GM23338 (cell line): ENCODE measurements around the gene RBM17. TPM values are rescaled to one million over a fixed set of nuclear protein-coding genes. Genes with fewer than 3 reads are reported as not detected.

ENCODE experiments used
- ATAC-seq: fragments of 200-7000 bp; cut with Tn5 transposase; 3 replicates; pipeline ENCODE4 v1.9.1; 2020
- DNase-seq: peaks from one replicate; pipeline ENCODE4 v3.0.0-alpha.2; 2015; ENCODE audit warnings: low spot score
- H2AFZ ChIP-seq: fragments of 200-600 bp; sonication (generic); 2 replicates; pipeline ENCODE4 v1.8.0; 2016; ENCODE audit warnings: antibody characterized with exemption, mild to moderate bottlenecking, moderate library complexity
- H3F3A ChIP-seq: fragments of 200-600 bp; sonication (generic); replicated peaks from 2 replicates; pipeline ENCODE4 v1.8.0; 2017; ENCODE audit warnings: antibody characterized with exemption, mixed run types, low read depth
- H3K27ac ChIP-seq: fragments of 200-600 bp; sonication (generic); 2 replicates; pipeline ENCODE4 v1.6.1; 2016; ENCODE audit warnings: low read depth
- H3K27me3 ChIP-seq: fragments of 200-600 bp; sonication (generic); 2 replicates; pipeline ENCODE4 v1.8.0; 2016; ENCODE audit warnings: mild to moderate bottlenecking, mixed run types, moderate library complexity; ENCODE audit not compliant: insufficient read depth
- H3K36me3 ChIP-seq: fragments of 200-600 bp; sonication (generic); 2 replicates; pipeline ENCODE4 v1.8.0; 2016; ENCODE audit warnings: mild to moderate bottlenecking; ENCODE audit not compliant: insufficient read depth
- H3K4me1 ChIP-seq: fragments of 200-600 bp; sonication (generic); 2 replicates; pipeline ENCODE4 v1.8.0; 2016; ENCODE audit warnings: mild to moderate bottlenecking, moderate library complexity; ENCODE audit not compliant: insufficient read depth
- H3K4me2 ChIP-seq: fragments of 200-600 bp; sonication (generic); 2 replicates; pipeline ENCODE4 v1.7.1; 2017; ENCODE audit warnings: mixed run types
- H3K4me3 ChIP-seq: fragments of 200-600 bp; sonication (generic); 2 replicates; pipeline ENCODE4 v1.6.1; 2016; ENCODE audit warnings: mixed run types
- H3K79me2 ChIP-seq: fragments of 200-600 bp; sonication (generic); replicated peaks from 2 replicates; pipeline ENCODE4 v1.8.0; 2017; ENCODE audit warnings: mild to moderate bottlenecking; ENCODE audit not compliant: insufficient read depth
- H3K9me2 ChIP-seq: fragments of 200-600 bp; sonication (generic); 2 replicates; pipeline ENCODE4 v1.8.0; 2017; ENCODE audit not compliant: insufficient read depth
- H4K20me1 ChIP-seq: fragments of 200-600 bp; sonication (generic); replicated peaks from 2 replicates; pipeline ENCODE4 v1.8.0; 2017; ENCODE audit warnings: mild to moderate bottlenecking; ENCODE audit not compliant: insufficient read depth
- H3K27ac Mint-ChIP-seq: 2 replicates; pipeline ENCODE4 v1.8.0; 2020; ENCODE audit warnings: inconsistent platforms, mild to moderate bottlenecking, moderate library complexity, mixed read lengths
- H3K27me3 Mint-ChIP-seq: 3 replicates; pipeline ENCODE4 v1.8.0; 2022; ENCODE audit warnings: low read depth, mild to moderate bottlenecking, moderate library complexity, mixed read lengths, inconsistent platforms; ENCODE audit not compliant: insufficient read depth, poor library complexity
- H3K36me3 Mint-ChIP-seq: 3 replicates; pipeline ENCODE4 v1.8.0; 2021; ENCODE audit warnings: low read depth, mild to moderate bottlenecking, inconsistent platforms, moderate library complexity, mixed read lengths
- H3K4me1 Mint-ChIP-seq: 3 replicates; pipeline ENCODE4 v1.8.0; 2020; ENCODE audit warnings: mild to moderate bottlenecking, inconsistent platforms, mixed read lengths
- H3K4me3 Mint-ChIP-seq: 3 replicates; pipeline ENCODE4 v1.8.0; 2021; ENCODE audit warnings: moderate library complexity, mild to moderate bottlenecking, inconsistent platforms, mixed read lengths
- H3K9me3 Mint-ChIP-seq: 3 replicates; pipeline ENCODE4 v1.8.0; 2020; ENCODE audit warnings: moderate library complexity, mild to moderate bottlenecking, inconsistent platforms, mixed read lengths
- ETS1 ChIP-seq: IDR thresholded peaks from 2 replicates; pipeline ENCODE4 v1.6.1; 2016; ENCODE audit warnings: antibody characterized with exemption
- EZH2 ChIP-seq: fragments of 200-600 bp; sonication (generic); IDR thresholded peaks from one replicate; pipeline ENCODE4 v1.8.0; 2017; ENCODE audit warnings: antibody characterized with exemption, mild to moderate bottlenecking, low read depth; ENCODE audit not compliant: unreplicated experiment
- JUNB ChIP-seq: IDR thresholded peaks from one replicate; pipeline ENCODE4 v1.6.1; 2016; ENCODE audit warnings: antibody characterized with exemption; ENCODE audit not compliant: unreplicated experiment
- NANOG ChIP-seq: IDR thresholded peaks from 2 replicates; pipeline ENCODE4 v1.6.1; 2016; ENCODE audit warnings: antibody characterized with exemption, borderline replicate concordance
- POLR2AphosphoS5 ChIP-seq: IDR thresholded peaks from 2 replicates; pipeline ENCODE4 v1.6.1; 2016; ENCODE audit warnings: antibody characterized with exemption, low read depth
- STAT1 ChIP-seq: IDR thresholded peaks from one replicate; pipeline ENCODE4 v1.6.1; 2016; ENCODE audit warnings: antibody characterized with exemption; ENCODE audit not compliant: unreplicated experiment
- ZNF114 ChIP-seq: fragments of 250-450 bp; sonication (Bioruptor Pico); IDR thresholded peaks from 2 replicates; pipeline ENCODE4 v1.5.0; 2020; ENCODE audit warnings: mild to moderate bottlenecking, moderate library complexity
- ZNF331 ChIP-seq: fragments of 250-450 bp; sonication (Bioruptor Pico); IDR thresholded peaks from 2 replicates; pipeline ENCODE4 v1.5.0; 2020; ENCODE audit warnings: low read depth, mild to moderate bottlenecking, moderate library complexity
- polyA plus RNA-seq: library from polyadenylated mRNA; unstranded; fragments of >200 nt; fragmentation: Nextera tagmentation; extraction: Ambion mirVana; gene quantifications from 2 replicates; pipeline ENCODE4 v1.2.1, GENCODE V29; 2016
- total RNA-seq: library from RNA; depleted of rRNA; stranded (reverse); fragments of >200 nt; shearing (Covaris generic); gene quantifications from 2 replicates; pipeline ENCODE4 v1.2.3, GENCODE V29; 2014

RBM17 gene
- total and polyA plus RNA-seq, 2 experiments from 2014 or later = 54.7 to 281 TPM

- no peaks in the 10 kb centered on the region for H3K27me3 Mint-ChIP-seq
- H2AFZ ChIP-seq = no peak overlapping the region
- no peak for DNase-seq
- H3K27ac Mint-ChIP-seq = no peak overlapping the region
- H3K79me2 ChIP-seq = no peaks in the 10 kb centered on the region
- H3K4me3 ChIP-seq = no peak overlapping the region
- H3K27ac ChIP-seq = no peak overlapping the region
- no peak for ATAC-seq
- H3K36me3 Mint-ChIP-seq = no peaks in the 10 kb centered on the region; the same call in 2 of the 3 replicates
- peaks cover 6% of the 10 kb centered on the region for H3K4me1 ChIP-seq
- H3K36me3 ChIP-seq = no peaks in the 10 kb centered on the region
- H3K4me2 ChIP-seq = no peak overlapping the region
- no peaks in the 10 kb centered on the region for H4K20me1 ChIP-seq
- H3K4me1 Mint-ChIP-seq = peaks cover 10% of the 10 kb centered on the region; the same call in 2 of the 3 replicates
- H3F3A ChIP-seq = no peaks in the 10 kb centered on the region
- H3K9me3 Mint-ChIP-seq = no peaks in the 10 kb centered on the region; the same call in 2 of the 3 replicates
- no peaks in the 10 kb centered on the region for H3K9me2 ChIP-seq
- no peak overlapping the region for H3K4me3 Mint-ChIP-seq
- H3K27me3 ChIP-seq = no peaks in the 10 kb centered on the region
- TF ChIP-seq JUNB = no peak
- no peak for TF ChIP-seq ETS1
- no peak for TF ChIP-seq EZH2
- no peak for TF ChIP-seq ZNF331
- no peak for TF ChIP-seq STAT1
- TF ChIP-seq POLR2AphosphoS5 = no peak
Observed at GRCh38 chr10:6080417-6080973, 8.3 kb upstream of the RBM17 start.

GRCh38 chr10:6082496-6083395, 6.1 kb upstream of the RBM17 start:
- no peaks in the 10 kb centered on the region; the same call in 1 of the 3 replicates for H3K9me3 Mint-ChIP-seq
- Histone ChIP-seq H3K27ac (no peak overlapping the region), H3K9me2 (no peaks in the 10 kb centered on the region), H3K4me1 (peaks cover 6% of the 10 kb centered on the region), H4K20me1 (no peaks in the 10 kb centered on the region), H3K36me3 (no peaks in the 10 kb centered on the region), H3K79me2 (no peaks in the 10 kb centered on the region), H2AFZ (no peak overlapping the region; the same call in 1 of the 2 replicates), H3K4me3 (no peak overlapping the region), H3K27me3 (no peaks in the 10 kb centered on the region), H3F3A (no peaks in the 10 kb centered on the region), H3K4me2 (no peak overlapping the region)
- ATAC-seq (no peak), DNase-seq (no peak)
- H3K27ac Mint-ChIP-seq = no peak overlapping the region
- no peak overlapping the region for H3K4me3 Mint-ChIP-seq
- peaks cover 16% of the 10 kb centered on the region for H3K4me1 Mint-ChIP-seq
- no peaks in the 10 kb centered on the region for H3K36me3 Mint-ChIP-seq
- no peak for TF ChIP-seq ZNF114 (CRISPR knock-in tag)
- TF ChIP-seq POLR2AphosphoS5 = no peak
- TF ChIP-seq NANOG = no peak
- TF ChIP-seq STAT1 = no peak
- H3K27me3 Mint-ChIP-seq = no peaks in the 10 kb centered on the region
